Gastrocnemius medialis (tissue), 4 donors: ENCODE measurements around the gene LRMDA. TPM values are rescaled to one million over a fixed set of nuclear protein-coding genes. Genes with fewer than 3 reads are reported as not detected.

Source experiments
- ATAC-seq, 2 donors: fragments of 150-250 bp; one replicate each; pipeline ENCODE4 v1.9.1; 2016
- DNase-seq, 2 donors: peaks; one replicate each; pipeline ENCODE4 v3.0.0-alpha.2; 2019
- H3K27ac ChIP-seq, 4 donors: fragments of 200-600 bp; sonication (generic); 1 replicate in 1 of 4; 2 replicates in 3 of 4; pipeline ENCODE4 v1.5.1; 2016 to 2018; ENCODE audit warnings: mild to moderate bottlenecking in 2 of 4, moderate library complexity in 1 of 4
- H3K27me3 ChIP-seq, 3 donors: fragments of 200-600 bp; sonication (generic) in 2 of 3; 1 replicate in 1 of 3; 2 replicates in 2 of 3; pipeline versions ENCODE4 v1.5.1 to v1.6.0; 2016 to 2019; ENCODE audit warnings: mild to moderate bottlenecking in 1 of 3, moderate library complexity in 1 of 3
- H3K36me3 ChIP-seq, 2 donors: fragments of 200-600 bp; sonication (generic) in 1 of 2; one replicate each; pipeline ENCODE4 v1.5.1; 2017 to 2018
- H3K4me1 ChIP-seq, 2 donors: fragments of 200-600 bp; sonication (generic) in 1 of 2; one replicate each; pipeline ENCODE4 v1.5.1; 2016 to 2017; ENCODE audit warnings: mild to moderate bottlenecking in 2 of 2
- H3K4me3 ChIP-seq, 4 donors: fragments of 200-600 bp; sonication (generic) in 3 of 4; 1 replicate in 1 of 4; 2 replicates in 3 of 4; pipeline ENCODE4 v1.5.1; 2016 to 2019; ENCODE audit warnings: mild to moderate bottlenecking in 2 of 4
- H3K9me3 ChIP-seq, 3 donors: fragments of 200-600 bp; sonication (generic) in 2 of 3; 1 replicate in 1 of 3; 2 replicates in 2 of 3; pipeline ENCODE4 v1.5.1; 2016 to 2019
- CTCF ChIP-seq, 5 experiments: fragments of 450-650 bp in 3 of 5; fragments of 200-600 bp in 2 of 5; sonication (generic) in 2 of 5; IDR thresholded peaks in 4 of 5; conservative IDR thresholded peaks in 1 of 5; 1 replicate in 4 of 5; 2 replicates in 1 of 5; pipeline ENCODE4 v1.5.1; 2016 to 2019; ENCODE audit warnings: antibody characterized with exemption in 5 of 5, mild to moderate bottlenecking in 3 of 5, moderate library complexity in 3 of 5
- POLR2A ChIP-seq, 2 donors: fragments of 450-650 bp; IDR thresholded peaks; one replicate each; pipeline ENCODE4 v1.6.1; 2017; ENCODE audit warnings: antibody characterized with exemption in 2 of 2, mild to moderate bottlenecking in 2 of 2, moderate library complexity in 2 of 2
- in situ Hi-C, 4 donors: fragments of 200-750 bp; cut with MboI; loops; one replicate each; pipeline versions ENCODE4 v1.15.0 to v1.8.0; 2017; ENCODE audit warnings: low sequenced_read_pairs in 4 of 4
- intact Hi-C: fragments of 100-400 bp; cut with DNase I; formaldehyde crosslinking; loops from one replicate; pipeline ENCODE4 v1.15.1; 2023; ENCODE audit warnings: low total_unique reads
- total RNA-seq, 4 donors: library from RNA; depleted of rRNA; stranded (reverse); fragments of >200 nt; gene quantifications; one replicate each; pipeline versions ENCODE4 v1.1.0 to v1.2.3, GENCODE V29; 2016

LRMDA gene
- total RNA-seq, 4 donors from 2014 or later: 0.80 to 4.5 (median 1.4) TPM

- intact Hi-C loops (loop anchor here (10.0 kb wide), 1 partner anchor 200 kb away; no protein-coding TSS in a partner anchor), in situ Hi-C loops (no loop called here)
Observed at GRCh38 chr10:75924309-75924902, 493.0 kb downstream of the LRMDA start.

GRCh38 chr10:75925999-75926398 is 494.6 kb downstream of the LRMDA start:
- H3K9me3 ChIP-seq: no peaks in the 10 kb centered on the region
- in situ Hi-C loops (no loop called here), intact Hi-C loops (loop anchor here (5.0 to 10.0 kb wide), 2 partner anchors 199 to 524 kb away; partner anchors contain the start of gene ZNF503)
- no peaks in the 10 kb centered on the region for H3K4me1 ChIP-seq
- no peaks in the 10 kb centered on the region for H3K36me3 ChIP-seq
- DNase-seq: no peak
- H3K4me3 ChIP-seq: no peak overlapping the region
- H3K27me3 ChIP-seq: peaks cover 0 to 3% (median 0%) of the 10 kb centered on the region in 3 donors
- no peak for ATAC-seq
- no peak for TF ChIP-seq CTCF (IDR thresholded peaks at IDR 0.05 in 4 of 5, conservative IDR thresholded peaks at IDR 0.05 in 1 of 5)
- no peak for TF ChIP-seq POLR2A (IDR thresholded peaks at IDR 0.05)
- H3K27ac ChIP-seq: no peak overlapping the region

More at GRCh38 chr10:75924309-75924902, 493.0 kb downstream of the LRMDA start:
- H3K4me3 ChIP-seq: no peak overlapping the region
- ATAC-seq: no peak
- H3K9me3 ChIP-seq: no peaks in the 10 kb centered on the region
- no peaks in the 10 kb centered on the region for H3K4me1 ChIP-seq
- no peak for DNase-seq
- peaks cover 0 to 3% (median 0%) of the 10 kb centered on the region in 3 donors for H3K27me3 ChIP-seq
- TF ChIP-seq CTCF (IDR thresholded peaks at IDR 0.05 in 4 of 5, conservative IDR thresholded peaks at IDR 0.05 in 1 of 5): no peak
- TF ChIP-seq POLR2A (IDR thresholded peaks at IDR 0.05): no peak
- no peaks in the 10 kb centered on the region for H3K36me3 ChIP-seq
- H3K27ac ChIP-seq: no peak overlapping the region

GRCh38 chr10:75926763-75927162 is 495.3 kb downstream of the LRMDA start:
- no peaks in the 10 kb centered on the region for H3K4me1 ChIP-seq
- intact Hi-C loops (loop anchor here (5.0 to 10.0 kb wide), 2 partner anchors 198 to 524 kb away; partner anchors contain the start of gene ZNF503), in situ Hi-C loops (no loop called here)
- no peak overlapping the region for H3K27ac ChIP-seq
- no peak overlapping the region for H3K4me3 ChIP-seq
- DNase-seq (no peak), ATAC-seq (no peak)
- peaks cover 0 to 3% (median 0%) of the 10 kb centered on the region in 3 donors for H3K27me3 ChIP-seq
- H3K9me3 ChIP-seq: no peaks in the 10 kb centered on the region
- peak in 1 of 5 experiments; percentile 30 for TF ChIP-seq CTCF (IDR thresholded peaks at IDR 0.05 in 4 of 5, conservative IDR thresholded peaks at IDR 0.05 in 1 of 5)
- no peak for TF ChIP-seq POLR2A (IDR thresholded peaks at IDR 0.05)
- no peaks in the 10 kb centered on the region for H3K36me3 ChIP-seq

- no peaks in the 10 kb centered on the region for H3K9me3 ChIP-seq
- H3K36me3 ChIP-seq: no peaks in the 10 kb centered on the region
- H3K27ac ChIP-seq: no peak overlapping the region
- DNase-seq: no peak
- intact Hi-C loops (loop anchor here (5.0 to 10.0 kb wide), 2 partner anchors 197 to 526 kb away; partner anchors contain the start of gene ZNF503), in situ Hi-C loops (no loop called here)
- no peak for ATAC-seq
- H3K27me3 ChIP-seq: peaks cover 0 to 3% (median 0%) of the 10 kb centered on the region in 3 donors
- no peaks in the 10 kb centered on the region for H3K4me1 ChIP-seq
- no peak for TF ChIP-seq CTCF (IDR thresholded peaks at IDR 0.05 in 4 of 5, conservative IDR thresholded peaks at IDR 0.05 in 1 of 5)
- TF ChIP-seq POLR2A (IDR thresholded peaks at IDR 0.05): no peak
- no peak overlapping the region for H3K4me3 ChIP-seq
Observed at GRCh38 chr10:75928231-75928630, 496.8 kb downstream of the LRMDA start.
